T-helper 1 cell treated with Interleukin-12 subunit alpha and Interleukin-12 subunit beta and Interleukin-4 antibody, amounts not matched to agents 30 μg/mL and 1 μg/mL, for 36 hours (primary cell): ENCODE data around the gene SPINK9.

ENCODE experiments used
- H3K27ac Mint-ChIP-seq: one replicate; pipeline ENCODE4 v1.8.0; 2021; ENCODE audit warnings: mild to moderate bottlenecking, mixed read lengths
- H3K27me3 Mint-ChIP-seq: one replicate; pipeline ENCODE4 v1.8.0; 2021; ENCODE audit warnings: low read depth, mixed read lengths
- H3K36me3 Mint-ChIP-seq: one replicate; pipeline ENCODE4 v1.8.0; 2021; ENCODE audit warnings: low read depth, mixed read lengths
- H3K4me1 Mint-ChIP-seq: one replicate; pipeline ENCODE4 v1.8.0; 2021; ENCODE audit warnings: low read depth, mixed read lengths
- H3K4me3 Mint-ChIP-seq: one replicate; pipeline ENCODE4 v1.8.0; 2021; ENCODE audit warnings: mild to moderate bottlenecking, moderate library complexity, mixed read lengths
- H3K9me3 Mint-ChIP-seq: one replicate; pipeline ENCODE4 v1.8.0; 2021; ENCODE audit warnings: mixed read lengths

SPINK9 gene

GRCh38 chr5:148342371-148343045 is 7.1 kb downstream of the SPINK9 start:
- no peaks in the 10 kb centered on the region for H3K36me3 Mint-ChIP-seq
- H3K27ac Mint-ChIP-seq: no peak overlapping the region
- H3K4me1 Mint-ChIP-seq: no peaks in the 10 kb centered on the region
- H3K4me3 Mint-ChIP-seq: no peak overlapping the region
- no peaks in the 10 kb centered on the region for H3K27me3 Mint-ChIP-seq
- no peaks in the 10 kb centered on the region for H3K9me3 Mint-ChIP-seq

GRCh38 chr5:148343046-148343407 is 7.7 kb downstream of the SPINK9 start:
- Mint-ChIP-seq H3K27me3 (no peaks in the 10 kb centered on the region), H3K4me1 (no peaks in the 10 kb centered on the region), H3K9me3 (no peaks in the 10 kb centered on the region), H3K4me3 (no peak overlapping the region), H3K27ac (no peak overlapping the region), H3K36me3 (no peaks in the 10 kb centered on the region)

- Mint-ChIP-seq H3K36me3 (no peaks in the 10 kb centered on the region), H3K4me3 (no peak overlapping the region), H3K4me1 (no peaks in the 10 kb centered on the region), H3K9me3 (no peaks in the 10 kb centered on the region), H3K27ac (no peak overlapping the region), H3K27me3 (no peaks in the 10 kb centered on the region)
Observed at GRCh38 chr5:148343603-148344487, 8.5 kb downstream of the SPINK9 start.

- Mint-ChIP-seq H3K4me3 (no peak overlapping the region), H3K9me3 (no peaks in the 10 kb centered on the region), H3K4me1 (no peaks in the 10 kb centered on the region), H3K27ac (no peak overlapping the region), H3K36me3 (no peaks in the 10 kb centered on the region), H3K27me3 (no peaks in the 10 kb centered on the region)
Observed at GRCh38 chr5:148347706-148348105, 12.3 kb downstream of the SPINK9 start.

- H3K9me3 Mint-ChIP-seq: no peaks in the 10 kb centered on the region
- H3K27me3 Mint-ChIP-seq: no peaks in the 10 kb centered on the region
- H3K27ac Mint-ChIP-seq: no peak overlapping the region
- H3K4me3 Mint-ChIP-seq: no peak overlapping the region
- no peaks in the 10 kb centered on the region for H3K36me3 Mint-ChIP-seq
- no peaks in the 10 kb centered on the region for H3K4me1 Mint-ChIP-seq
Observed at GRCh38 chr5:148352696-148353095, 17.3 kb downstream of the SPINK9 start.

- Mint-ChIP-seq H3K27ac (no peak overlapping the region), H3K9me3 (no peaks in the 10 kb centered on the region), H3K4me1 (no peaks in the 10 kb centered on the region), H3K36me3 (no peaks in the 10 kb centered on the region), H3K27me3 (no peaks in the 10 kb centered on the region), H3K4me3 (no peak overlapping the region)
Observed at GRCh38 chr5:148353634-148354033, 18.3 kb downstream of the SPINK9 start.

GRCh38 chr5:148364343-148364742 is 29.0 kb downstream of the SPINK9 start:
- Mint-ChIP-seq H3K27ac (no peak overlapping the region), H3K9me3 (peaks cover 12% of the 10 kb centered on the region), H3K4me3 (no peak overlapping the region), H3K27me3 (no peaks in the 10 kb centered on the region), H3K4me1 (no peaks in the 10 kb centered on the region), H3K36me3 (no peaks in the 10 kb centered on the region)

GRCh38 chr5:148368299-148368698 is 32.9 kb downstream of the SPINK9 start:
- Mint-ChIP-seq H3K27me3 (no peaks in the 10 kb centered on the region), H3K36me3 (no peaks in the 10 kb centered on the region), H3K27ac (no peak overlapping the region), H3K4me3 (no peak overlapping the region), H3K9me3 (peaks cover 12% of the 10 kb centered on the region), H3K4me1 (no peaks in the 10 kb centered on the region)

GRCh38 chr5:148372166-148372725 is 36.9 kb downstream of the SPINK9 start:
- H3K4me1 Mint-ChIP-seq: no peaks in the 10 kb centered on the region
- H3K36me3 Mint-ChIP-seq: no peaks in the 10 kb centered on the region
- H3K4me3 Mint-ChIP-seq: no peak overlapping the region
- peaks cover 12% of the 10 kb centered on the region for H3K9me3 Mint-ChIP-seq
- no peaks in the 10 kb centered on the region for H3K27me3 Mint-ChIP-seq
- no peak overlapping the region for H3K27ac Mint-ChIP-seq

- Mint-ChIP-seq H3K36me3 (no peaks in the 10 kb centered on the region), H3K9me3 (peaks cover 15% of the 10 kb centered on the region), H3K4me3 (no peak overlapping the region), H3K4me1 (no peaks in the 10 kb centered on the region), H3K27me3 (no peaks in the 10 kb centered on the region), H3K27ac (no peak overlapping the region)
Observed at GRCh38 chr5:148372893-148373292, 37.5 kb downstream of the SPINK9 start.

- Mint-ChIP-seq H3K36me3 (peaks cover 4% of the 10 kb centered on the region), H3K4me1 (peaks cover 4% of the 10 kb centered on the region), H3K27me3 (no peaks in the 10 kb centered on the region), H3K27ac (no peak overlapping the region), H3K9me3 (peaks cover 23% of the 10 kb centered on the region), H3K4me3 (no peak overlapping the region)
Observed at GRCh38 chr5:148374690-148375360, 39.5 kb downstream of the SPINK9 start.

- peaks cover 5% of the 10 kb centered on the region for H3K36me3 Mint-ChIP-seq
- no peaks in the 10 kb centered on the region for H3K27me3 Mint-ChIP-seq
- H3K4me3 Mint-ChIP-seq: no peak overlapping the region
- no peak overlapping the region for H3K27ac Mint-ChIP-seq
- H3K4me1 Mint-ChIP-seq: peaks cover 10% of the 10 kb centered on the region
- H3K9me3 Mint-ChIP-seq: peaks cover 24% of the 10 kb centered on the region
Observed at GRCh38 chr5:148376198-148376597, 40.8 kb downstream of the SPINK9 start.

GRCh38 chr5:148378670-148379069 is 43.3 kb downstream of the SPINK9 start:
- Mint-ChIP-seq H3K27ac (no peak overlapping the region), H3K36me3 (peaks cover 5% of the 10 kb centered on the region), H3K27me3 (no peaks in the 10 kb centered on the region), H3K9me3 (peaks cover 24% of the 10 kb centered on the region), H3K4me3 (no peak overlapping the region), H3K4me1 (peaks cover 17% of the 10 kb centered on the region)

- Mint-ChIP-seq H3K27me3 (no peaks in the 10 kb centered on the region), H3K4me1 (peaks cover 17% of the 10 kb centered on the region), H3K27ac (no peak overlapping the region), H3K4me3 (no peak overlapping the region), H3K36me3 (peaks cover 7% of the 10 kb centered on the region), H3K9me3 (peaks cover 24% of the 10 kb centered on the region)
Observed at GRCh38 chr5:148379340-148379739, 44.0 kb downstream of the SPINK9 start.
